Ovary (tissue), 3 donors: ENCODE data around the gene BTBD18.

ENCODE experiments used
- EP300 ChIP-seq: sonication (generic); formaldehyde crosslinking; IDR thresholded peaks from one replicate; pipeline ENCODE4 v1.6.1; 2017; ENCODE audit warnings: antibody characterized with exemption
- POLR2A ChIP-seq: fragments of 450-650 bp; IDR thresholded peaks from one replicate; pipeline ENCODE4 v1.6.1; 2017; ENCODE audit warnings: antibody characterized with exemption, mild to moderate bottlenecking, moderate library complexity
- TF ChIP-seq, protein P1 (sequence below), 3 donors: fragments of 450-650 bp in 2 of 3; fragments of 200-600 bp in 1 of 3; IDR thresholded peaks; one replicate each; pipeline versions ENCODE4 v1.5.1 to v1.8.0; 2016 to 2022; ENCODE audit warnings: antibody characterized with exemption in 3 of 3, mild to moderate bottlenecking in 1 of 3
- donor health status: DM: no; HTN: no; CAD: no.

- TF ChIP-seq, protein P1, sequence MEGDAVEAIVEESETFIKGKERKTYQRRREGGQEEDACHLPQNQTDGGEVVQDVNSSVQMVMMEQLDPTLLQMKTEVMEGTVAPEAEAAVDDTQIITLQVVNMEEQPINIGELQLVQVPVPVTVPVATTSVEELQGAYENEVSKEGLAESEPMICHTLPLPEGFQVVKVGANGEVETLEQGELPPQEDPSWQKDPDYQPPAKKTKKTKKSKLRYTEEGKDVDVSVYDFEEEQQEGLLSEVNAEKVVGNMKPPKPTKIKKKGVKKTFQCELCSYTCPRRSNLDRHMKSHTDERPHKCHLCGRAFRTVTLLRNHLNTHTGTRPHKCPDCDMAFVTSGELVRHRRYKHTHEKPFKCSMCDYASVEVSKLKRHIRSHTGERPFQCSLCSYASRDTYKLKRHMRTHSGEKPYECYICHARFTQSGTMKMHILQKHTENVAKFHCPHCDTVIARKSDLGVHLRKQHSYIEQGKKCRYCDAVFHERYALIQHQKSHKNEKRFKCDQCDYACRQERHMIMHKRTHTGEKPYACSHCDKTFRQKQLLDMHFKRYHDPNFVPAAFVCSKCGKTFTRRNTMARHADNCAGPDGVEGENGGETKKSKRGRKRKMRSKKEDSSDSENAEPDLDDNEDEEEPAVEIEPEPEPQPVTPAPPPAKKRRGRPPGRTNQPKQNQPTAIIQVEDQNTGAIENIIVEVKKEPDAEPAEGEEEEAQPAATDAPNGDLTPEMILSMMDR (IDR thresholded peaks at IDR 0.05) = no peak
- TF ChIP-seq POLR2A = no peak
- TF ChIP-seq EP300 = no peak
These were observed 41.7 kb downstream of the BTBD18 start for GRCh38 chr11:57709802-57710367.
